K562 (cell line): ENCODE measurements around the gene UBFD1. TPM values are rescaled to one million over a fixed set of nuclear protein-coding genes. Genes with fewer than 3 reads are reported as not detected.

Experiments
- ARID2 ChIP-seq: fragments of 450-650 bp; IDR thresholded peaks from 2 replicates; pipeline ENCODE4 v1.6.1; 2017; ENCODE audit warnings: antibody characterized with exemption, mild to moderate bottlenecking
- CHD7 ChIP-seq: fragments of 200-600 bp; sonication (generic); IDR thresholded peaks from one replicate; pipeline ENCODE4 v1.6.1; 2012; ENCODE audit warnings: mild to moderate bottlenecking, low read depth, low read length, inconsistent platforms
- PHF20 ChIP-seq: fragments of 450-650 bp; IDR thresholded peaks from 2 replicates; pipeline ENCODE4 v1.6.1; 2018; ENCODE audit not compliant: partially characterized antibody
- polyA plus RNA-seq, 8 experiments: library from polyadenylated mRNA; depleted of rRNA in 4 of 8; stranded (reverse) in 5 of 8; unstranded in 3 of 8; fragments of >200 nt; fragmentation: Nextera tagmentation in 2 of 8; fragmentation: Illumina TruSeq in 1 of 8; extraction: Ambion mirVana in 2 of 8; extraction: Trizol in 1 of 8; gene quantifications; 2 replicates each; pipeline versions ENCODE4 v1.2.1 to v1.2.3, GENCODE V29; 2011 to 2014; ENCODE audit warnings: inconsistent platforms in 1 of 8, missing spikeins in 1 of 8
- total RNA-seq, 7 experiments: library from RNA; depleted of rRNA in 6 of 7; stranded (reverse); fragments of >200 nt in 6 of 7; fragmentation: Illumina TruSeq in 2 of 7; extraction: Trizol in 2 of 7; gene quantifications; 2 replicates each; pipeline versions ENCODE4 v1.2.1 to v1.2.3, GENCODE V29; 2011 to 2021; ENCODE audit warnings: low replicate concordance in 1 of 7

UBFD1 gene
- total and polyA plus RNA-seq, 9 of the 15 experiments (the other 6 are each of a cell fraction or from before 2014, with no cell fraction given): 10.7 to 66.2 (median 34.0) TPM

GRCh38 chr16:23611936-23612335 lies 54.4 kb downstream of the UBFD1 start (continued):
- TF ChIP-seq CHD7: no peak
- no peak for TF ChIP-seq ARID2
- TF ChIP-seq PHF20: no peak
